PC-3 (cell line): ENCODE measurements around the gene COX5A.

Experiments used
- CTCF ChIP-seq: fragments of 300-600 bp; sonication (generic); conservative IDR thresholded peaks from 2 replicates; pipeline ENCODE4 v1.5.1; 2017; ENCODE audit warnings: antibody characterized with exemption, low read depth, mild to moderate bottlenecking, low read length
- EZH2 ChIP-seq: fragments of 300-600 bp; sonication (generic); IDR thresholded peaks from one replicate; pipeline ENCODE4 v1.6.1; 2017; ENCODE audit warnings: antibody characterized with exemption, mild to moderate bottlenecking, low read length; ENCODE audit not compliant: unreplicated experiment

DNA sequence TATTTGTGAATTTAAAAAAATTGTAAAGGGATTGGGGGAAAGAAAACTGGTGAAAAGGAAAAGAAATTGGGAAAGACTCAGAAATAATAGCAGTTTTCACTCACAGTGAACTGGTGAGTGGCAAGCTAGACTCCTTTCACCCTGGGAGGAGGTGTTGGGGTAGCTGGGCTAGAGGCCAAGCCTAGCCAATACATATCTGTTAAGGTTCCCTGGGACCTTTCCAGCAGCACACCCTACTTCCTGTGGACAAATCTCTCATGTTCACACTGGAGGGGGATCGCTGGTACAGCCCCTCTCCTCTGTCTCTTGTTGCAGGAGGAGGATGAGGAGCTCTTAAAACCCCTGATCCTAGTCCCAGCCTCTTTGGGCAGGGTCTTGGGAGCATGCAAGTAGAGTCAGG lies 22.4 kb upstream of the COX5A start:
- TF ChIP-seq CTCF (no peak), EZH2 (no peak)
